MM.1S (cell line): ENCODE measurements around the gene PRIM1.

Source experiments
- DNase-seq: peaks from one replicate; pipeline ENCODE4 v3.0.0-alpha.2; 2015
- H2AFZ ChIP-seq: fragments of 300-600 bp; sonication (generic); 2 replicates; pipeline ENCODE4 v1.6.0; 2016; ENCODE audit warnings: antibody characterized with exemption, low read length
- H3F3A ChIP-seq: fragments of 300-600 bp; sonication (generic); 2 replicates; pipeline ENCODE4 v1.6.1; 2016; ENCODE audit warnings: mild to moderate bottlenecking, antibody characterized with exemption, low read length, moderate library complexity, mixed read lengths; ENCODE audit not compliant: insufficient read depth
- H3K27ac ChIP-seq: fragments of 300-600 bp; sonication (generic); 2 replicates; pipeline ENCODE4 v1.5.1; 2016; ENCODE audit warnings: mild to moderate bottlenecking, low read length
- H3K27me3 ChIP-seq: fragments of 300-600 bp; sonication (generic); replicated peaks from 2 replicates; pipeline ENCODE4 v1.6.0; 2016; ENCODE audit warnings: low read length; ENCODE audit not compliant: insufficient read depth
- H3K36me3 ChIP-seq: fragments of 300-600 bp; sonication (generic); replicated peaks from 2 replicates; pipeline ENCODE4 v1.6.1; 2016; ENCODE audit warnings: mild to moderate bottlenecking, low read length, mixed read lengths; ENCODE audit not compliant: insufficient read depth
- H3K4me1 ChIP-seq: fragments of 300-600 bp; sonication (generic); 2 replicates; pipeline ENCODE4 v1.6.1; 2016; ENCODE audit warnings: low read length, mixed read lengths
- H3K4me2 ChIP-seq: fragments of 300-600 bp; sonication (generic); 2 replicates; pipeline ENCODE4 v1.6.0; 2016; ENCODE audit warnings: low read depth, low read length
- H3K4me3 ChIP-seq: fragments of 300-600 bp; sonication (generic); 2 replicates; pipeline ENCODE4 v1.5.1; 2016; ENCODE audit warnings: low read length, mixed read lengths
- H3K79me2 ChIP-seq: fragments of 300-600 bp; sonication (generic); 2 replicates; pipeline ENCODE4 v1.6.1; 2016; ENCODE audit warnings: mixed run types, low read length, mixed read lengths
- H3K9ac ChIP-seq: fragments of 300-600 bp; sonication (generic); 2 replicates; pipeline ENCODE4 v1.6.1; 2016; ENCODE audit warnings: low read length, mixed read lengths
- H3K9me2 ChIP-seq: fragments of 300-600 bp; sonication (generic); replicated peaks from 2 replicates; pipeline ENCODE4 v1.6.1; 2016; ENCODE audit warnings: mild to moderate bottlenecking, low read length, mixed read lengths; ENCODE audit not compliant: insufficient read depth
- H3K9me3 ChIP-seq: fragments of 300-600 bp; sonication (generic); replicated peaks from 2 replicates; pipeline ENCODE4 v1.6.1; 2016; ENCODE audit warnings: mild to moderate bottlenecking, low read length, mixed read lengths; ENCODE audit not compliant: insufficient read depth
- H4K20me1 ChIP-seq: fragments of 300-600 bp; sonication (generic); 2 replicates; pipeline ENCODE4 v1.6.1; 2016; ENCODE audit warnings: mild to moderate bottlenecking, low read length, moderate library complexity, mixed read lengths; ENCODE audit not compliant: insufficient read depth
- EZH2 ChIP-seq: fragments of 300-600 bp; sonication (generic); optimal IDR thresholded peaks from 2 replicates; pipeline ENCODE3; 2017; ENCODE audit warnings: low read depth, mild to moderate bottlenecking, antibody characterized with exemption, low read length, mixed read lengths
- EZH2phosphoT487 ChIP-seq: fragments of 300-600 bp; sonication (generic); IDR thresholded peaks from 2 replicates; pipeline ENCODE4 v1.6.1; 2018; ENCODE audit warnings: antibody characterized with exemption, low read length
- TF ChIP-seq, protein P1 (sequence below): fragments of 300-600 bp; sonication (generic); IDR thresholded peaks from 2 replicates; pipeline ENCODE4 v1.5.1; 2016; ENCODE audit warnings: antibody characterized with exemption, low read length, mixed read lengths

Gene PRIM1

DNA sequence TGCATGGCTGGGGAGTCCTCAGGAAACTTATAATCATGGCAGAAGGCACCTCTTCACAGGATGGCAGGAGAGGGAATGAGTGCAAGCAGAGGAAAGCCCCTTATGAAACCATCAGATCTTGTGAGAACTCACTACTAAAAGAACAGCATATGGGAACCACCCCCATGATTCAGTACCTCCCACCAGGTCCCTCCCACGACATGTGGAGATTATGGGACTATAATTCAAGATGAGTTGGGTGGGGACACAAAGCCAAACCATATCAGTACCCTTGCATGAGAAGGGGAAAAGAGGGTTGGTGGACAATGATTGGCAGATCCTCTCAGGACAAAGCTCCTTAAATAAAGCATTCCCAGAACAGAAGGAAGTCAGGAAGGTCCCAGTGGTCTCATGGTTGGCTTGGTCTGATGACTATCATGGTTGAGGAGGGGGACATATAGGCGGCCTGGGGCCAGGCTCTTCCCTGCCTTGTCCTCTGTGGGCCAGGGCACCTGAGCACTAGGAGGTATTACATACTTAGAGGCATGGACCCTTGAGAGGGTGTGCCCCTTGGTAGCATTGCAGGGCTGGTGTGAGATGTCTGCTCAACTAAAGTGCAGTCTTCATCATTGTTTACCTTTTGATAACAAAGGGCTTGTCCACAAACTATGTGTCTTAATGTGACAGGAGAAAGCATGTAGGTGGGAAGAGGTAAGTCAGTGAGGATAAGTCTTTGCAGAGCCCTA, 33.2 kb upstream of the PRIM1 start:
- Histone ChIP-seq H3K27me3 (no peaks in the 10 kb centered on the region), H3K4me3 (no peak overlapping the region), H3F3A (no peaks in the 10 kb centered on the region), H3K9ac (no peak overlapping the region), H3K36me3 (no peaks in the 10 kb centered on the region), H3K4me2 (no peak overlapping the region), H4K20me1 (no peaks in the 10 kb centered on the region), H3K9me3 (no peaks in the 10 kb centered on the region), H3K79me2 (no peaks in the 10 kb centered on the region), H3K27ac (no peak overlapping the region), H2AFZ (no peak overlapping the region), H3K4me1 (no peaks in the 10 kb centered on the region), H3K9me2 (no peaks in the 10 kb centered on the region)
- no peak for DNase-seq
- TF ChIP-seq, protein P1, sequence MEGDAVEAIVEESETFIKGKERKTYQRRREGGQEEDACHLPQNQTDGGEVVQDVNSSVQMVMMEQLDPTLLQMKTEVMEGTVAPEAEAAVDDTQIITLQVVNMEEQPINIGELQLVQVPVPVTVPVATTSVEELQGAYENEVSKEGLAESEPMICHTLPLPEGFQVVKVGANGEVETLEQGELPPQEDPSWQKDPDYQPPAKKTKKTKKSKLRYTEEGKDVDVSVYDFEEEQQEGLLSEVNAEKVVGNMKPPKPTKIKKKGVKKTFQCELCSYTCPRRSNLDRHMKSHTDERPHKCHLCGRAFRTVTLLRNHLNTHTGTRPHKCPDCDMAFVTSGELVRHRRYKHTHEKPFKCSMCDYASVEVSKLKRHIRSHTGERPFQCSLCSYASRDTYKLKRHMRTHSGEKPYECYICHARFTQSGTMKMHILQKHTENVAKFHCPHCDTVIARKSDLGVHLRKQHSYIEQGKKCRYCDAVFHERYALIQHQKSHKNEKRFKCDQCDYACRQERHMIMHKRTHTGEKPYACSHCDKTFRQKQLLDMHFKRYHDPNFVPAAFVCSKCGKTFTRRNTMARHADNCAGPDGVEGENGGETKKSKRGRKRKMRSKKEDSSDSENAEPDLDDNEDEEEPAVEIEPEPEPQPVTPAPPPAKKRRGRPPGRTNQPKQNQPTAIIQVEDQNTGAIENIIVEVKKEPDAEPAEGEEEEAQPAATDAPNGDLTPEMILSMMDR = no peak
- TF ChIP-seq EZH2 (no peak), EZH2phosphoT487 (no peak)

DNA sequence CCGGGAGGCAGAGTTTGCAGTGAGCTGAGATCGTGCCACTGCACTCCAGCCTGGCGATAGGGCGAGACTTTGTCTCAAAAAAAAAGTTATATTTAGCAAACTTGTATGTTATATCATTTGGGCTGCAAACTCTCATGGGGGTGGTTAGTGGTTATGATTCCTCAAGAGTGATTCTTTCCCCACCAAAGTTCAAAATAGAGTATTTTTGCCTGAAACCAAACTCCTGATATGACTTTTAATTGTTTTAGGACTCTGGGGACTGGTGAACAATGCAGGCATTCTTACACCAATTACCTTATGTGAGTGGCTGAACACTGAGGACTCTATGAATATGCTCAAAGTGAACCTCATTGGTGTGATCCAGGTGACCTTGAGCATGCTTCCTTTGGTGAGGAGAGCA, 29.6 kb upstream of the PRIM1 start:
- H3K27ac ChIP-seq = no peak overlapping the region
- H2AFZ ChIP-seq = no peak overlapping the region
- H3K9ac ChIP-seq = no peak overlapping the region
- no peaks in the 10 kb centered on the region for H3F3A ChIP-seq
- DNase-seq = no peak
- H3K4me1 ChIP-seq = no peaks in the 10 kb centered on the region
- no peaks in the 10 kb centered on the region for H3K27me3 ChIP-seq
- H4K20me1 ChIP-seq = no peaks in the 10 kb centered on the region
- H3K4me2 ChIP-seq = no peak overlapping the region
- TF ChIP-seq, protein P1 = no peak
- TF ChIP-seq EZH2phosphoT487 = no peak
- TF ChIP-seq EZH2 = no peak
- H3K4me3 ChIP-seq = no peak overlapping the region
- no peaks in the 10 kb centered on the region for H3K9me2 ChIP-seq
- no peaks in the 10 kb centered on the region for H3K36me3 ChIP-seq
- no peaks in the 10 kb centered on the region for H3K79me2 ChIP-seq
- H3K9me3 ChIP-seq = no peaks in the 10 kb centered on the region

DNA sequence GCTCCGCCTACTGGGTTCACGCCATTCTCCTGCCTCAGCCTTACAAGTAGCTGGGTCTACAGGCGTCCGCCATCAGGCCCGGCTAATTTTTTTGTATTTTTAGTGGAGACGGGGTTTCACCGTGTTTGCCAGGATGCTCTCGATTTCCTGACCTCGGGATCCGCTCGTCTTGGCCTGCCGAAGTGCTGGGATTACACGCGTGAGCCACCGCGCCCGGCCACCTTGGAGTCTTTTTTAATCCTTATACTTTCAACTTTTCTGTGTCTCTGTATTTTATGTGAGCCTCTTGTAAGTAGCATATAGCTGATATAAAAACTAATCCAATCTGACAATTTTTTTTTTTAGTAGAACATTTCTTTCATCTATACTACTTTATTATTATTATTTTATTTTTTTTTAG, 26.6 kb upstream of the PRIM1 start:
- Histone ChIP-seq H3K27me3 (no peaks in the 10 kb centered on the region), H3K79me2 (no peaks in the 10 kb centered on the region), H3K4me2 (no peak overlapping the region), H3K4me1 (no peaks in the 10 kb centered on the region), H3K9me2 (no peaks in the 10 kb centered on the region), H3K9ac (no peak overlapping the region), H2AFZ (no peak overlapping the region), H4K20me1 (no peaks in the 10 kb centered on the region), H3K9me3 (no peaks in the 10 kb centered on the region), H3K27ac (no peak overlapping the region), H3K36me3 (no peaks in the 10 kb centered on the region), H3K4me3 (no peak overlapping the region), H3F3A (no peaks in the 10 kb centered on the region)
- no peak for TF ChIP-seq EZH2
- TF ChIP-seq, protein P1 = no peak
- TF ChIP-seq EZH2phosphoT487 = no peak
- DNase-seq = no peak
